OCI-M1 (cell line): ENCODE measurements around the gene TENT4A.

ENCODE experiments used
- DNase-seq: peaks from one replicate; lab custom pipeline; 2025; lab: John Stamatoyannopoulos, UW

The TENT4A gene

DNA sequence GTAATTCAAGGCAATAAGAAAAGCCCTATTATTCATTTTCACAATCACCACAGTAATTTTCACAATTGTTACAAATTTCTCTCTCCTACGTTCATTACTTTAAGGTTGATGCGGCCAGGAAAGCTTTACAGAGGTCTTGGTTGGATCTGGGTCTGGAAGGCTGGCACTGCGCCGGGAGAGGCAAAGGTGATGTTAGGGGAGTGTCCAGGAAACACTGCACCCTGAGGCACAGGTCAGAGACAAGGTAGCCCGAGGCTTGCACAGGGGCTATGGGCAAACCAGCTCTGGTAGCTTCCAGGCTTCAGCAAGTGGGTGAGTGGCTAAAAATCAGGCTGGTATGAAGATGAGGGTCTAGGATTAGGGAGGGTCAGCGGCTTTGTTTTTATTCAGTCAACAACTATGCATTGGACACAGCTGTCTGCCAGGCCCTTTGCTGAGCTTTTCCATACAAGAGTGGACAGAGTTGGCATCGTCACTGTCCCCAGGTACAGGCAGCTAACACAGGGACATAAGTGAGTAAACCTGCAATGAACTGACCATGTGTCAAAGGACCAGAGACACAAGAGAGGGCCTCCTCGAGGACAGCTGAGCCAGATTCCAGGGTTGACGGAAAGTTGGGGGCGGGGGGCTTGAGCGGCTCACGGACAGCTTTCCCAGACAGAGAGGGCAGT lies 12.4 kb upstream of the TENT4A start:
- DNase-seq, result no peak

DNA sequence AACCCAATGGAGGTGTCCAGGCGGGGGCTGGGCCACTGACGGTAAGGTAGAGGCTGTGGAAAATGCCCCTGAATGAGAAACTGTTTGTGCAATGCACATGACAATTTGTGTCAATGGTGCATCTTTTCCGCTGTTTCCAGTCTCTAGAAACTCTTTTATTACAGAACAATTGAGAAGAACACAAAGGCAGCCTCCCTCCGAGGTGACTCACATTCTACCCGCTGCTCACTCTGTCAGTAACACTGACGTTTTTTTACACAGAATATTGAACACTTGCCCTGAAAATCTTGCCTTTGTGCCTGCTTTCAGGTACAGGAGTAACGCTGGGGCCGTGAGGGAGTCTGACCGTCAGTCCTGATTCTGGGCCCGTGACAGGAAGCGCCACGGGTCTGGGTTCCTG lies 11.7 kb upstream of the TENT4A start:
- no peak for DNase-seq

DNA sequence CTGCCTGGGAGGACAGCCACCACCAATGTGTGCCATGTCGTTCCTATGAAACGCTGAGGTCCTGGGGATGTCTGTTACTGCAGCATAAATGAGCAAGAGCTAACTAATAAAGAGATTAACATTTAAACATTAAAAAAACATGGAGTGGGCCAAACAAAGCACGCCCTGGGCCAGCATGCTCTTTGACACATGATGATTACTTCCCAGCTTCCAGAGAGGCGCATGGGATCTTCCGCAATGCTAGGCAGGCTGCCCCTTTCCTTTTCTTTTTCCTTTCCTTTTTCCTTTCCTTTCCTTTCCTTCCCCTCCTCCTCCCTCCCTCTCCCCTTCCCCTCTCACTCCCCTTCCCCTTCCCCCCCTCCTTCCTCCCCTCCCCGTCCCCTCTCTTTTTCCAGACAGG lies 10.6 kb upstream of the TENT4A start:
- DNase-seq, result no peak

DNA sequence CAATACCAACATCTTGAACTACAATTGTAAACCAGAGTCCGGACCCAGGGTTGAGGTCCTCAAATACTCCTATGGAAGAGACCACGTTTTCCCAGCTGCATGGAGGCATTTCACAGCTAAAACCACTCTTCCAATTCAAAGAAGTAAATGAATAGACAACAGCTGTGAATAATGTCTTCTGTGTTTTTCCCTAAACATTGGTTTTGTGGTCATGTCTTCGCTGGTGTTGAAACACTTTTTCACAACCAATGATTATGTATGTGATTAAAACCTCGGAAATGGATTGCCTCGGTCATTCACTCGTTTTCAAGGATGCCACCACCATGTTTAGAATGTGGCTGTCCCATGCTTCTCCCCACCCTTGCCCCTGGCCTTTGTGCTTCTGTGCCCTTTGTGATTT lies 9.4 kb upstream of the TENT4A start:
- no peak for DNase-seq

DNA sequence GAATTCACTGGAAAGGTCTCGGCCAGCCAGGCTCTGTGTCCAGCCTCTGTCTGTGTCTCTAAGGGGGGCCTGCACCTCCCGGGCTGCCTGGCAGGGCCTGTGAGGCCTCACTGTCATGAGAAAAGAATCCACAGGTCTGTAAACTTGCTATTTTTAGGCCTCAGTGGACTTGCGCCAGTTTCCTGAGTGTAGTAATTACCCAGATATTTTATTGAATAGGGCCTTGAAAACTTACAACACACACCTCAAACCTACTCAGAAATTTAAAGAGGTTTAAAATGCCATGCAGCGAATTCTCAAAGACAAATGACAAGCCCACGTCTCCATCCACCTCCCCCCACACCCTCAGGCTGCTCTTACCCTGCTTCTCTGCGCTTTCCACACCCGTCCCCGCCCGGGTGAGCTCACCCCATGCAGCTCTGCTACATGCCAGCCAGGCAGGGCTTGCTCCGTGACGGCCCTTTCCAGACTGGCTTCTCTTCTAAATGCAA lies 8.8 kb upstream of the TENT4A start:
- DNase-seq, result no peak

DNA sequence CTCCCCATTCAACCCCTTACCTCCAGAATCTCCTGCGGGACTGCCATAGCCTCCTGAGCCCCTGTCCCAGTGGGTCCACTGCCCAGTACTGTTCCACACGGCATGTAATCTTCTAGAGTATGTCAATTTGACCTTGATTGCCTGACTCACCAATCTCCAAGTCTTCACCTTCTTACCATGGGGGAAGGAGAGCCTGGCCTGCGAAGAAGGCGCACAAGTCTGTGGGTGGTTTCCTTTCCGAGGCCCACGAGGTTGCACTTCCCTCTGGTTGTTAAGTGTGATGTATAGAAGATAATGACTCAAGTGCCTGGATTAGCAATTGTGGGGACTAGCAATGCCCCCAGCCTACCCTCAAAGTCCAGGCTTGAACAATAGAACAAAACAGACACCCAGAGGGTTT lies 8.1 kb upstream of the TENT4A start:
- DNase-seq, result no peak

DNA sequence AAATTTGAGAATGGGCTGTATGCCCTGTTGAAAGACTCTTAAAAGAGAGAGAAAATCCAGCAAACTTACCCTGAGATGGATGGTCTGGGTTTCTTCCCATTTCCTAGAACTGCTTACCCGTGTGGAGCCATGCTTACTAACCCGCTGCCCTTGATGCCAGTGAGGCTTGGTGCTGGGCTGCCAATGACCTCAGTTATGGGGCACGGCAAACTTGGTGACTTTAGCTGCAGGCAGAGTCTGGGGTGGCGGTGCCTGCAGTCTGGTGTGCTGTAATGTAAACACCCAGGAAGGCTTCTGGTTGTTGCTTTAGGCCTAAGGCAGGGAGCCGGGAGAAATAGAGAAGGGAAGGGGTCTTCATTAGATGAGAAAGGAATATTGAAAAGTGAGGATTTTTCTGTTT lies 7.3 kb upstream of the TENT4A start:
- no peak for DNase-seq

DNA sequence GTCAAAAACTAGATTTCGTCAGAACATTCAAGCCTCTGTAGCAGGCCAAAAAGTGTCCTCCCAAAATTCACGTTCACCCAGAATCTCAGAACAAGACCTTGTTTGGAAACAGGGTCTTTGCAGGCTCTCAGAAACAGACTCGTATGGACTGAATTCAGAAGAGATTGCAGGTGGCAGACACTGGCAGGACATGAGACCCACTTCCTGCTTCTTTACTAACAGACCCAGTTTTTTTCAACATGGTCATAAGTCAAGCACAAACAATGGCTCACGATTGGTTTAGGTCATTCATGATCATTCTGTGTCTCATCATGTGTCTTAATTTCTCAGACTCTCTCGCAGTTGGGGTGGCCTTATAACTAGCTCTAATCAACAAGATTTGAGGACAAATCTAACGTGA lies 5.4 kb upstream of the TENT4A start:
- no peak for DNase-seq

DNA sequence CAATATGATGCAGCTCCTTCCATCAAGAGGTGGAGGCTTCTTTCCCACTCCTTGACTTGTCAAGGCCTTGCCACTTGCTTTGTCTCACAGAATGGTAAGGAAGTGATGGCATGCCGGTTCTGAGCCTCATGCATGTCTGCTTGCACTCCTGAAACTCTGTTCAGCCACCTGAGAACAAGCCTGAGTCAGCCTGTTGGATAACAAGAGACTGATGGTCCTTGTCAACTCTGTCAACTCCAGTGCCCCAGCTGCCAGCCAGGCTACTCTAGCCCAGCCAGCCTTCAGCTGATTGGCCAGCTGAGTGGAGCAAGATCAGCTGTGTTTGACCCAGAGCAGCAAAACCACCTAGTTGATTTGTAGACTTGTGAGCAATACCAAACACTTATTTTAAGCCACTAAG lies 4.4 kb upstream of the TENT4A start:
- no peak for DNase-seq

DNA sequence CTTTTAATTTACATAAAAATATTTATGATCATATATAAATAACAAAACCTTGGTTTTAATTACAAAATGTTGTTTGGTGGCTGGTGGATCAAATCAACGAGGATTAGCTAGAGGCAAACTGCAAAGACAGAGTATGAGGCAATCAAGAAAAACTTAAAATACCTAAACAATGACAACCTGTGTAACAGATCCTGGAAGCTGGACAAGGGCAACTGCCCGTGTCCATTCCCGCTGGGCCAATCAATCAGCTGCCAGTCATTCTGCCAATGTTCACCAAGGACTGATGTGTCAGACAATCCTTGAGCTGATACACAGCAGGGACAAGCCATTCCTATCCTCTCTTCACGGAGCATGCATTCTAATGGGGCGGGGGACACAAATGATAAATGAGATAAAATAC lies 3.2 kb upstream of the TENT4A start:
- DNase-seq, result no peak

DNA sequence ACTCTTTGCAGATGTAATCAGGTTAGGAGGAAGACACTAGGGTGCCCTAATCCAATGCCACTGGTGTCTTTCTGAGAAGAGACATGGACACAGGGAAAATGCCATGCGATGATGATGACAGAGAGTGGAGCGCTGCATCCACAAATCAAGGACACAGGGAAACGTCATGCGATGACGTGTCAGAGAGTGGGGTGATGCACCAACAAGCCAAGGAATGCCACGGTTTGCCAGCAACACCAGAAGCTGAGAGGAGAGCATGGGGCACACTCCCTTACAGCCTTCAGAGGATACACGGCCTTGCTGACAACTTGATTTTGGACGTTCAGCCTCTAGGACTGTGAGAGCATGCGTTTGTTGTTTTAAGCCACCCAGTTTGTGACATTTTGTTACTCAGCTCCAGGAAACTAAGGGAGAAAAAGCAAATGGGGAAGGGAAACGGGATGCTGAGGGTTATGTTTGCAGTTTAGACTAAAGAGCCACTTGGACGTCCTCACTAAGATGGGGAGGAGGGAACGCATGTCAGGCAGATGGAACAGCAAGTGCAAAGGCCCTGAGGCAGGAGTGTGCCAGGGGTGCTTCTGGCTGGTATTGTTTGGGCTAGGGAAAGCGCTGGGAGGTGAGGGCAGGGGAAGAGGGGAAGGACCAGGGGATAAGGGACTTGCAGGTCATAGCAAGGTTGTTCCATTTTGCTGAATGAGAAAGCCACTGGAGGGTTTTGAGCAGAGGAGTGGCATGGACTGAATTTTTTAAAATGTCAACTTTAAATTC lies 2.5 kb upstream of the TENT4A start:
- DNase-seq, result no peak

DNA sequence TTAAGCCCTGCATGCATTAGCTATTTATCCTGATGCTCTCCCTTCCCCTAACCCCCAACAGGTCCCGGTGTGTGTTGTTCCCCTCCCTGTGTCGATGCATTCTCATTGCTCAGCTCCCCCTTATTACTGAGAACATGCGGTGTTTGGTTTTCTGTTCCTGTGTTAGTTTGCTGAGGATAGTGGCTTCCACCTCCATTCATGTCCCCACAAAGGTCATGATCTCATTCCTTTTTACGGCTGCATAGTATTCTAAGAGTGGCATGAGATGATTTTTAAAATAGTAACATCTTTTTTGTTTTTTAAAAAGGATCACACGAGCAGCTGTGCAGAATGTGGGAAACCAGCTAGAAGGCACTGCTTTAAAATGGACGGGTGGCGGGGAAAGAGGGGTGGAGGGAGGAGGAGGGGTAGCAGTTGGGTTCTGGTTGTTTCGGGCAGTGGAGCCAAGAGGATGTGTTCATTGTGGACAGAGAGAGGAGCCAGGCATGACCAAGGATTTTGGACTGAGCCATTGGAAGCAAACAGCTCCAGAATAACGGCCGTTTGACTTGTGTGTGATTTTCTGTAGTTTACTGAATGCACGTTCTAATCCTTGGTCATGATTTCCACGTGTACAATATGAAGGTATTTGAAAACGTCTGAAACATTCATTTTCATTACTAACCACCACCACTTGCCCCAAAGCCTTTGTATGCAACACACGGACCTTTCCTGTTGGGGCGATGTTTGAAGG lies 1.7 kb upstream of the TENT4A start:
- DNase-seq, result no peak

DNA sequence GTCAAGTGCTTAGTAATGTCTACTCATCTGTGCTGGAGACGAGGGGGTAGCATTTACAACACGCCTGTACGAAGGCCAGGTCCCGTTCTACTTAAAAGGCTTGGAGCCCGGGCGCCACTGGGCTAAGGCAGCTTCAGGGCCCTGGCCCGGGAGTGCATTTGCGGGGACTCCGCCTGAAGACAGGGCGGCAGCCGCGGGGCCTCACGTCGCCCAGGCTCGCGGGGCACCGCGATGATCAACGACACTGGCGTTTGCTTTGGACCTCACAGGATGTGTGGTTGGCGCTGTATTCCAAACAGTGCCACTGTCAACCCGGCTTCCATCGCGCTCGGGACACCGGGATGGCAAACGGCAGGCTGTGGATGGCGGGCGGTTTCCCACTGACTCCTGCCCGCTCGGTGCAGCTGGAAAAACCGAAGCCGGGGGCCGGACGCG lies 1.1 kb upstream of the TENT4A start:
- DNase-seq, result peak; percentile 76

DNA sequence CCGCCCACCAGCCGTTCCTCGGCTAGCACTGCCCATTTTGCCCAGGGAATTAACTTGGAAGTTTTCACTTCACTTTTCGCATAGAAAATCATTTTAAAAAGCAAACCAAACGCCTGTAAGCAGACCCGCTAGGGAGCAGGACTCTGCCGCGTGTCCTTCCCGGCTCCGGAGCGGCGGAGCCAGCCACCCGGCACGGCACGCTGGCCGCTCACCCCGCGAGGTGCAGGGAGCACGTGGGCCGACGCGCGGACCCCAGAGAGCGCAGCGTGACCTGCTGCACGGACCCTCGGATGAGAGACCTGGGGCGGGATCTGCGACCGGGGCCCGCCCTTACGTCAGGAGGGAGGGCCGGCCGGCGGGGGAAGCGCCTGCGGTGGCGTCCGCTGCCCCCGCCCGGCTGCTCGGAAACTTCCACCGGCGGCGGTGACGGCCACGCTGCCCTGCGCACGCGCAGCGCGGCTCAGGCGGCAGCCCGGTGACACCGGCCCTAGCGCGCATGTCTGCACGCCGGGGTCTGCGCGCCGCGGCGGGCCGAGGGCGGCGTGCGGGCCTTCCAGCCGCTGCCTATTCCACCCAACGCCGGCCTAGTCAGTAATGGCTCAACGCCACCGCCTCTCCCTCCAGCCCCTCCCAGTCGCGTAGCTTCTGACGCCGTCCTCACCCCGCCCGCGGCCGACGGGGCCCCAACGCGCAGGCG lies 507 bp upstream of the TENT4A start:
- peak; percentile 97 for DNase-seq

DNA sequence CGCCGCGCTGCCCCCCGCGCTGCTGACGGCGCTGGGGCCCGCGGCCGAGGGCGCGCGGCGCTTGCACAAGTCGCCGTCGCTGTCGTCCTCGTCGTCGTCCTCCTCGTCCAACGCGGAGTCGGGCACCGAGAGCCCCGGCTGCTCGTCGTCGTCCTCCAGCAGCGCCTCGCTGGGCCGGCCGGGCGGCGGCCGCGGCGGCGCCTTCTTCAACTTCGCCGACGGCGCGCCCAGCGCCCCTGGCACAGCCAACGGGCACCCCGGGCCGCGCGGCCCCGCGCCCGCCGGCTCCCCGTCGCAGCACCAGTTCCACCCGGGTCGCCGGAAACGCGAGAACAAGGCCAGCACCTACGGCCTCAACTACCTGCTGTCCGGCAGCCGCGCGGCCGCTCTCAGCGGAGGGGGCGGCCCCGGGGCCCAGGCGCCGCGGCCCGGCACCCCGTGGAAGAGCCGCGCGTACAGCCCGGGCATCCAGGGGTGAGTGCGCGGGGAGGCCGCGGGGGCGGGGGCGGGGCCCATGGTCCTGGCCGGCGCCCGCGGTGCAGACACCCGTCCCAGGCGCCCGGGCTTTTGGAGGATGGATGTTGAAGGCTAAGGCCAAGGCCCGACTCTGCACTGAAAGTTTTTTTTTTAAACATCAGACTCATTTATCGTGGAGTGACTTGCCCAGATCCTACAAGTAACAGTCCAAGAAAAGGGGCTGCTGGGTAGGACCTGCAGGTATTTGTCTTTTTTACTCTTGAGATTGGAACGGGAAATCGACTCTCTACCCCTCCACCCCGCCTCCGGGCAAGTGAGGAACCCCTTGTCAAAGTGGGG lies 1.2 kb downstream of the TENT4A start:
- peak; percentile 37 for DNase-seq

DNA sequence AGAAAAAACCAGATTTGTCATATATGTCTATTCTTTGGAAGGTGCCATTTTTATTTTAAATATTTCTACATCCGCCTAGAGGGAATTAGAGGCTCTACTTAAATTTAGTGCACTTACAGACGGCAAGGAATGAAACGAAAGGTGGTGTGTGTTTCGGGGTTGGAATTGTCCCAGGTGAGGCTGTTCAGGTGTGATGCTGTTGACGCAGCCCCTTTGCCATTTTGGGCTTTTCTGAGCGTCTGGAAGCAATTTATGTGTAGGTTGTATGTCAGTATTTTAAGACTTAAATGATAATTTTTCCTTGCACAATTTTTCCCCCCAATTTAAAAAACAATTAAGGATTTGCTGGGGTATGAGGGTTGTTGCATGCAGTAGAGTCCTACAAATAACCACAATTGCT lies 2.0 kb downstream of the TENT4A start:
- DNase-seq, result no peak

DNA sequence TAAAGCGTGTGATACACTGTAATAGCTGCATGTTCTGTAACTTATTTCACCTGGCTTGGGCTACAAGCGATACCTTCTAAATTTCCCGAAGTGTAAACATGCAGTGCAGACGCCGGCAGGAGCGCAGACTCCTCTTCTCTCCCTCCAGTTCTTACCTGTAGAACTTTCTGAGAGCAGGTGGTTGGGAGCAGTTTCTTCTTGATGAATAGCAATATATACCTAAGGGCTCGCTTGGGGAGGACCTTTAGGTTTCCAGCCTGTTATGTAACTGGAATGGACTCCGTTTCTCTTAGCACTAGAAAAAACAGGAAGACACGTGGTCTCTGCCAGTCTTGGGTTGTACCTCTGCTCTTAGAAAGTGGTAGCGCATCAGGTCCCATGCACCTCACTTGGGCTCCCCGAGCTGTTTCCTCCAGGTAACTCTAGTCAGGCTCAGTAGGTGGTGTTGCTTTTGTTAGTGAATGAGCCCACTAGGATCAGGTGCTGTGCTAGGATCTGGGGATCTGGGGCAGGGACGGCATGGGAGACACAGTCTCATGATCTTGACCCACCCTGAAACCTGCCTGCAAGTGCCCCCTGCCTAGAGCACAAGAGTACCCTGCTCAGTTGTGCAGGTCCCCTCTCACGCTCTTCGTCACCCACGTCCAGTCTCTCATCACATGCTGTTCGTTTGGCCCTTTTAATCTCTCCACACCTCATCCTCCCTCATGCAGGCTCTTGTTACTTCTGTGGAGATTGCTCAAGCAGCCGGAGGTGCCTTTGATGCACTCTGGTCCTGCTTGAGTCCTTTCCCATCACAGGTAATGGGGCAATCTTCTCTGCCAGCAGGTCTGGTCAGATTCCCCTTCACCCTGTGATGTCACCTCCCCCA lies 2.8 kb downstream of the TENT4A start:
- no peak for DNase-seq

DNA sequence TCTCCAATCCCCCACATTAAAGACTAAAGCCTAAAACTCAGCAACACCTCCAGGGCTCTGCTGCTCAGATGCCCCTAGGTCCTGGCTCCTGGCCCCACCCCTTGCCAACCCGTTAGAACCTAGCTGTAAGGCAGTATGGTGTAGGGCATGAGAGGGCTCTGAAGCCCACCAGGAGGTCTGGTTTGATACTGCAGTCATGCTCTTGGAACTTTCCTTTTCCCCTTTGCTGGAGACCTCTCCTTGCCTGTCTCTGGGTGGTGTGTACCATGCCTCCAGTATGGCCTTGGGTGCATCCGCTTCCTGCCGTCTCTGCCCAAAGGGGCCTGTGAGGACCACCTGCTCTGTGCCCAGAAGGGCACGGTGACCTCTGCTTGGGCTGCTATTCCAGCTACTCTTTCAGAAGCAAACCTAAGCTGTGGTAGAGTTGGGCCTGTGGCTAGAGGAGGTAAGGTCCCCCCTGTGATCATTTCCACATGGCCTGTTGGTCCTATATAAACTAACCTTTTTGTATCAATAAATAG lies 3.5 kb downstream of the TENT4A start:
- DNase-seq, result no peak

DNA sequence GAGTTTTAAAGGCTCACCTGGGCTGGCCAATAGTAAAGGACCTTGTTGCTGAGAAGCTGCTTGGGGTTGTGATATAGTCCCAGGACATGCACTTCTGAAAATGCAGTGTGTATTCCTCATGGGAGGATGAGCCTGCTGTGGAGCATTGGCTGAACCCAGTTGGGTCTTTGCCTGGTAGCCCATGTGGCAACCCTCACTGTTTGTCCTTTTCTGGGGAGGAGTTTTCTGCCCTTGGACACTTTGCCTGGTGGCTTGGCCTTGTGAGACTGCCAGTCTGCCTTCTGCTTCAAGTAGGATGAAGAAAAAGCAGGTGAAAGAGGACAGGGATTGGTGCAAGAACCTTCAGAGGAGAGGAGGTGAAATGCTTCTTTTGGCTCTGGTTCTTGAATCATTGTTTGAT lies 4.0 kb downstream of the TENT4A start:
- DNase-seq, result no peak

DNA sequence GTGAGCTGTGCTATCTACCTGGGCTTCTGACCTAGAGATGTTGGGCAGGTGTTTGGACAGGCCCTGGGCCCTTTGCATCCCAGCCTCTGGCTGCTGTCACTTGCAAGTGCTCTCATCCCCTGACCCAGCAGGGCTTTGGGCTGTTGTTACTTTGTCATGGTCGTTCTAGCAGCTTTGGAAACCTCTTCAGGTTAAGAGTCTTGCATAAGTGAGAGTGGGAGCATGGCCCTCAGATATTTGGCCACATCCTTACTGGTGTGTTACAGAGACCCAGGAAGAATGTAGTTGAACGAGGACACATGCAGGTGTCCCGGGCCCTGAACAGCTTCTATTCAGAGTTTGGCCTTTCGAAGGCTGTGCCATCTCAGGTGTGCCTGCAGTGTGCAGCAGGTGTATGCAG lies 4.5 kb downstream of the TENT4A start:
- DNase-seq, result no peak
